Large intestine (tissue), 3 donors: ENCODE measurements around the gene ATL1. TPM values are rescaled to one million over a fixed set of nuclear protein-coding genes. Genes with fewer than 3 reads are reported as not detected.

Experiments
- DNase-seq, 2 donors: peaks; one replicate each; pipeline versions ENCODE4 v3.0.0 to v3.0.0-alpha.2; 2013
- H3K27ac ChIP-seq: one replicate; pipeline ENCODE4 v1.5.1; 2013; ENCODE audit warnings: low read length
- H3K27me3 ChIP-seq: 2 replicates; pipeline ENCODE4 v1.6.1; 2013; ENCODE audit warnings: low read length; ENCODE audit not compliant: control insufficient read depth, insufficient read depth
- H3K36me3 ChIP-seq: 2 replicates; pipeline ENCODE4 v1.6.1; 2013; ENCODE audit warnings: low read length; ENCODE audit not compliant: control insufficient read depth, insufficient read depth
- H3K4me1 ChIP-seq: one replicate; pipeline ENCODE4 v1.6.1; 2013; ENCODE audit warnings: low read length; ENCODE audit not compliant: control insufficient read depth, insufficient read depth
- H3K4me3 ChIP-seq: one replicate; pipeline ENCODE4 v1.5.1; 2013; ENCODE audit warnings: low read length
- H3K9me3 ChIP-seq: one replicate; pipeline ENCODE4 v1.6.1; 2013; ENCODE audit warnings: mild to moderate bottlenecking, low read depth, low read length, moderate library complexity; ENCODE audit not compliant: control insufficient read depth
- WGBS: methylation state at CpG from one replicate; pipeline ENCODE4 v1.1.5; 2013; ENCODE audit warnings: low lambda C conversion rate; ENCODE audit not compliant: insufficient coverage; 5-methylcytosine and 5-hydroxymethylcytosine counted together
- polyA plus RNA-seq: library from polyadenylated mRNA; unstranded; fragments of 120-200 nt; gene quantifications from one replicate; pipeline ENCODE4 v1.2.1, GENCODE V29; 2013

The ATL1 gene
- polyA plus RNA-seq, 1 donor = 13.2 TPM

- no peak overlapping the region for H3K27ac ChIP-seq
These were observed 40.9 kb downstream of the ATL1 start for GRCh38 chr14:50600849-50601248.

DNA sequence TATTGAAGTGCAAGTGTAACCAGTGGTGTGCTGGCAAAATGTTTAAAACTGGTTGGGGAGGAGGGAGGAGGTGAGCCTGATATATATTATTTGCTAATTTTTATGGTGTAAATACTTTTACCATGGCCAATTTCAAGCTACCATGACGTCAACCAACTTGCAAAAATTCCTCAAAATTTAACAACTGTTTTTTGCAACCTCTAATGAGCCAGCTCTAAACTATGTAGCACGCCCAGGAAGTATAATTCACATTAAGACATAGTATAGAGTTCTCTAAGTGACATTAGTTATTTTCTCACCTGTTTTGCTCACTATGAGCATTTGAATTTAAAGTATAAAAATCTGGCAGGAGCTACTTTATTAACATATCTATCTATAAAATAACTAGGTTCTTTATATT, 41.4 kb downstream of the ATL1 start:
- 80% methylated on average over 1 of the region's 2 CpGs for WGBS
- Histone ChIP-seq H3K27me3 (no peaks in the 10 kb centered on the region), H3K4me1 (no peaks in the 10 kb centered on the region), H3K27ac (no peak overlapping the region), H3K9me3 (no peaks in the 10 kb centered on the region), H3K4me3 (no peak overlapping the region), H3K36me3 (no peaks in the 10 kb centered on the region)
- no peak for DNase-seq

More at GRCh38 chr14:50600849-50601248, 40.9 kb downstream of the ATL1 start:
- no peaks in the 10 kb centered on the region for H3K4me1 ChIP-seq
- no peak overlapping the region for H3K4me3 ChIP-seq
- WGBS = 71% methylated on average over 5 of the region's 5 CpGs
- no peaks in the 10 kb centered on the region for H3K27me3 ChIP-seq
- no peaks in the 10 kb centered on the region for H3K9me3 ChIP-seq
- no peaks in the 10 kb centered on the region for H3K36me3 ChIP-seq
- DNase-seq = no peak

DNA sequence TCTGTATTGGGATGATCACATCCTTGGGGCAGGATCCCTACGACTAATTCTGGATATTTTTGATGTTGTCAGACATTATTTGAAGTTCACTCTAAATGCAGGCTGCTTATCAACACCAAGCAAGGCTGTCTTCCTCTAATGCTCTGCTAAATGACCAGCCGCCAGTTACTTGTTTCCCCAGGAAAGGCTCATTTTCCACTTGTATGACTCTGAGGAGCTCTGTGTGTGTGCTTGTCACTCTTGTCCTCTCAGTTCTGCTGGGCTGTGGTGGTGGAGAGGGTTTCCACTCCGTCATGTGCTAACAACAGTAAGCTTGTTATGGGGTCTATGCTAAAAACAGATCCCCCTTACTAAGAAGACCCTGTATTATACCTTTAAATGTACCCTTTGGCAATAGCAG, 42.1 kb downstream of the ATL1 start:
- WGBS = no CpG with 5 or more reads among the region's 3 CpGs
- no peaks in the 10 kb centered on the region for H3K4me1 ChIP-seq
- no peak for DNase-seq

DNA sequence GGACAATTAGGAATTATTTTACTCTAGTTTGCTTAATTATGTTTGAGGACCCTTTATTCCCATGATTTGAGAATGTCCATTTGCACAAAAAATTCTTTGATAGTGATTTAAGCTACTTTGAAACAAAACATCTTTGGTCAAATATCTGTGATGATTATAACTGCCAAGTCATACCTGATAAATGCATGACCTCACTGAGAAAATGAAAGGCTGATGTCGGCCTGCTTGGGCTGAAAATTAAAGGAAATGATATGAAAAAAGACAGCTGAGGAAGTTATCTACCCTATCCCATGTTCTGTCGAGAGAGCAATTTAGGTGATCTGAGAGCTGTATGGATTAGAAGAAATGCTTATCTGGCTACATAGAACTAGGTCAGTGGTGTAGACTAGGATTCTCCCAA, 43.6 kb downstream of the ATL1 start:
- Histone ChIP-seq H3K4me3 (no peak overlapping the region), H3K27me3 (no peaks in the 10 kb centered on the region), H3K4me1 (no peaks in the 10 kb centered on the region), H3K36me3 (no peaks in the 10 kb centered on the region), H3K9me3 (no peaks in the 10 kb centered on the region), H3K27ac (no peak overlapping the region)
- 57% methylated on average over 1 of the region's 2 CpGs for WGBS
- no peak for DNase-seq

More for the DNA sequence above, 42.1 kb downstream of the ATL1 start:
- Histone ChIP-seq H3K36me3 (no peaks in the 10 kb centered on the region), H3K27me3 (no peaks in the 10 kb centered on the region), H3K4me3 (no peak overlapping the region), H3K9me3 (no peaks in the 10 kb centered on the region), H3K27ac (no peak overlapping the region)

DNA sequence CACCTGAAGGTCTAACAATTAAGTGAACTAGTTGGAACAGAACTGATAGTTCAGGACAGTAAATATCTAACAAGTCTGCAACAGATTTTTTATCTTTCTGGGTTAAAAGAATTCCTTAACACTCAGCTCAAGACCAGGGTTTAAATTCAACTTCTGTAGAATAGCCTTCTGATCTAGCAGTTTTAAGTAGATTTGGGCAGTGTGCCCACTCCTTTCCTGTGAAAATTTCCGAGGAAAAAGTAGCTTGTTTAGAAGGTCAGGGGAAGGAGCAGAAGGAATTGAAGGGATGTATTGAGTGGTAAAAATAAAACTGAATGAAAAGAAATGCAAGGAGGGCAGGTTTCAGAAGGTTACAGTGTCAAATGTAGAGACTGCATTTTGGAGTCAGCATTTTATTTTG, 45.8 kb downstream of the ATL1 start:
- Histone ChIP-seq H3K27ac (no peak overlapping the region), H3K4me1 (no peaks in the 10 kb centered on the region), H3K36me3 (no peaks in the 10 kb centered on the region), H3K27me3 (no peaks in the 10 kb centered on the region), H3K9me3 (no peaks in the 10 kb centered on the region), H3K4me3 (no peak overlapping the region)
- 0% methylated on average over 1 of the region's 1 CpG for WGBS
- no peak for DNase-seq

GRCh38 chr14:50606468-50606867, 46.5 kb downstream of the ATL1 start:
- no peaks in the 10 kb centered on the region for H3K9me3 ChIP-seq
- no peaks in the 10 kb centered on the region for H3K36me3 ChIP-seq
- H3K4me1 ChIP-seq = no peaks in the 10 kb centered on the region
- WGBS = 80% methylated on average over 1 of the region's 2 CpGs
- H3K4me3 ChIP-seq = no peak overlapping the region
- DNase-seq = no peak
- H3K27me3 ChIP-seq = no peaks in the 10 kb centered on the region
- no peak overlapping the region for H3K27ac ChIP-seq

GRCh38 chr14:50607181-50607580, 47.2 kb downstream of the ATL1 start:
- H3K27ac ChIP-seq = no peak overlapping the region
- no peak for DNase-seq
- H3K4me3 ChIP-seq = no peak overlapping the region
- no CpG with 5 or more reads among the region's 3 CpGs for WGBS
- no peaks in the 10 kb centered on the region for H3K4me1 ChIP-seq
- no peaks in the 10 kb centered on the region for H3K9me3 ChIP-seq
- H3K27me3 ChIP-seq = no peaks in the 10 kb centered on the region
- H3K36me3 ChIP-seq = no peaks in the 10 kb centered on the region

GRCh38 chr14:50607761-50608160, 47.8 kb downstream of the ATL1 start:
- H3K36me3 ChIP-seq = no peaks in the 10 kb centered on the region
- WGBS = no CpG with 5 or more reads among the region's 1 CpG
- H3K4me3 ChIP-seq = no peak overlapping the region
- H3K27me3 ChIP-seq = no peaks in the 10 kb centered on the region
- no peaks in the 10 kb centered on the region for H3K9me3 ChIP-seq
- H3K4me1 ChIP-seq = no peaks in the 10 kb centered on the region
- no peak for DNase-seq
- no peak overlapping the region for H3K27ac ChIP-seq

GRCh38 chr14:50608302-50608851, 48.4 kb downstream of the ATL1 start:
- Histone ChIP-seq H3K27ac (no peak overlapping the region), H3K27me3 (no peaks in the 10 kb centered on the region), H3K4me1 (no peaks in the 10 kb centered on the region), H3K4me3 (no peak overlapping the region), H3K36me3 (no peaks in the 10 kb centered on the region), H3K9me3 (no peaks in the 10 kb centered on the region)
- DNase-seq = no peak
- WGBS = no CpG with 5 or more reads among the region's 1 CpG

DNA sequence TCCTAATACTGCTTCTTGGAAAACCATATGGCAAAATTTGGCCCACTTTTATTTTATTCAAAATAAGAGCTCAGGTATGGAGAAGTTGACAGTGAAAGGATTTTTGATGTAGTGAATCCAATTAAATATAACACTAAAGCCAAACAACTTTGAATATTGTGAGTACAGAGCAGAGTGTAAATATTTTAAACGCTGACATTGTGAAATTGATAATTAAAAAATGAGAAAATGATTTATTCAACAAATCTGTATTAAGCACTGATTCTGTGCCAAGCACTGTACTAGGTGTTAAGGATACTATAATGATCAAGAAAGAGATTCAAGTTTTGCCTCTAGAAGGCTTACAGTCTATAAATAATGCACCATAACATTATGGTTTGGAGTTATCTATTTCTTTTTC, 50.5 kb downstream of the ATL1 start:
- 100% methylated on average over 1 of the region's 1 CpG for WGBS
- Histone ChIP-seq H3K27ac (no peak overlapping the region), H3K36me3 (peaks cover 3% of the 10 kb centered on the region), H3K9me3 (no peaks in the 10 kb centered on the region), H3K4me1 (no peaks in the 10 kb centered on the region), H3K4me3 (no peak overlapping the region), H3K27me3 (no peaks in the 10 kb centered on the region)
- DNase-seq = no peak

- no peaks in the 10 kb centered on the region for H3K9me3 ChIP-seq
- no peak for DNase-seq
- peaks cover 3% of the 10 kb centered on the region for H3K36me3 ChIP-seq
- WGBS = 95% methylated on average over 2 of the region's 3 CpGs
- no peaks in the 10 kb centered on the region for H3K4me1 ChIP-seq
- no peak overlapping the region for H3K27ac ChIP-seq
- no peak overlapping the region for H3K4me3 ChIP-seq
- H3K27me3 ChIP-seq = no peaks in the 10 kb centered on the region
These were observed 52.9 kb downstream of the ATL1 start for GRCh38 chr14:50612806-50613205.
